A549 (cell line): ENCODE results near the gene VPS4A. TPM values are rescaled to one million over a fixed set of nuclear protein-coding genes. Genes with fewer than 3 reads are reported as not detected.

Experiments
- ATAC-seq, 2 experiments: fragments of 200-7000 bp in 1 of 2; fragments of >200 bp in 1 of 2; cut with Nextera tagmentation in 1 of 2; cut with Tn5 transposase in 1 of 2; 3 replicates each; pipeline versions ENCODE4 v1.8.0 to v1.9.1; 2018 to 2020; ENCODE audit warnings: mild to moderate bottlenecking in 1 of 2, moderate library complexity in 1 of 2
- CTCF ChIA-PET: fragments of 300-600 bp; sonication (Branson Sonifier 250); formaldehyde crosslinking; extraction: SDS; loops from one replicate; lab custom pipeline; 2021; ENCODE audit warnings: antibody characterized with exemption, inconsistent platforms; lab: Yijun Ruan, JAX
- POLR2A ChIA-PET: fragments of 350-600 bp; formaldehyde crosslinking; extraction: SDS; loops from one replicate; lab custom pipeline; 2021; ENCODE audit warnings: antibody characterized with exemption, inconsistent platforms; lab: Yijun Ruan, JAX
- DNase-seq, 2 experiments: peaks; one replicate each; pipeline versions ENCODE4 v3.0.0 to v3.0.0-alpha.2; 2011 to 2016; ENCODE audit warnings: low read depth in 1 of 2, low spot score in 1 of 2
- FAIRE-seq: peaks from 2 replicates; lab custom pipeline; 2011; peaks lifted over from hg19 to GRCh38; lab: Jason Lieb, UNC
- H3K27ac ChIP-seq, 2 experiments: fragments of >200 bp; sonication (Bioruptor Twin); formaldehyde crosslinking; 3 replicates each; pipeline ENCODE4 v1.5.1; 2016 to 2017
- H3K4me1 ChIP-seq: fragments of >200 bp; sonication (Bioruptor Twin); formaldehyde crosslinking; 3 replicates; pipeline ENCODE4 v1.6.1; 2016
- H3K4me2 ChIP-seq: fragments of >200 bp; sonication (Bioruptor Twin); formaldehyde crosslinking; 3 replicates; pipeline ENCODE4 v1.6.1; 2016
- H3K4me3 ChIP-seq: fragments of >200 bp; sonication (Bioruptor Twin); formaldehyde crosslinking; 3 replicates; pipeline ENCODE4 v1.5.1; 2016
- H3K9me3 ChIP-seq: fragments of >200 bp; sonication (Bioruptor Twin); formaldehyde crosslinking; 3 replicates; pipeline ENCODE4 v1.6.1; 2016
- BHLHE40 ChIP-seq: IDR thresholded peaks from 2 replicates; pipeline ENCODE4 v1.6.1; 2012; ENCODE audit warnings: low read depth, low read length, inconsistent platforms
- CBX2 ChIP-seq: fragments of 200-600 bp; sonication (generic); IDR thresholded peaks from 2 replicates; pipeline ENCODE4 v1.6.1; 2016; ENCODE audit warnings: low read depth, mild to moderate bottlenecking, borderline replicate concordance
- CBX8 ChIP-seq: fragments of 200-600 bp; sonication (generic); IDR thresholded peaks from 2 replicates; pipeline ENCODE4 v1.6.1; 2016
- CEBPB ChIP-seq, 2 experiments: fragments of >200 bp in 1 of 2; sonication (Bioruptor Twin) in 1 of 2; formaldehyde crosslinking in 1 of 2; IDR thresholded peaks; 2 replicates each; pipeline ENCODE4 v1.6.1; 2012 to 2016
- CHD4 ChIP-seq: fragments of 200-600 bp; sonication (generic); IDR thresholded peaks from 2 replicates; pipeline ENCODE4 v1.6.1; 2016; ENCODE audit warnings: antibody characterized with exemption, mild to moderate bottlenecking, borderline replicate concordance
- EHF ChIP-seq: fragments of 250-450 bp; sonication (Bioruptor Pico); IDR thresholded peaks from 2 replicates; pipeline ENCODE4 v1.5.0; 2020; ENCODE audit warnings: mild to moderate bottlenecking
- EP300 ChIP-seq, 2 experiments: fragments of >200 bp; sonication (Bioruptor Twin); formaldehyde crosslinking; IDR thresholded peaks; 2 replicates in 1 of 2; 3 replicates in 1 of 2; pipeline ENCODE4 v1.6.1; 2016 to 2017
- FOSB ChIP-seq: fragments of 250-450 bp; sonication (Bioruptor Pico); IDR thresholded peaks from 2 replicates; pipeline ENCODE4 v1.5.0; 2020; ENCODE audit warnings: mild to moderate bottlenecking, moderate library complexity
- HDAC2 ChIP-seq: fragments of 200-600 bp; sonication (generic); IDR thresholded peaks from 2 replicates; pipeline ENCODE4 v1.6.1; 2016
- HOXA7 ChIP-seq: fragments of 250-450 bp; sonication (Bioruptor Pico); IDR thresholded peaks from 2 replicates; pipeline ENCODE4 v1.5.0; 2020; ENCODE audit warnings: mild to moderate bottlenecking, moderate library complexity
- HOXB13 ChIP-seq: fragments of 250-450 bp; sonication (Bioruptor Pico); IDR thresholded peaks from 2 replicates; pipeline ENCODE4 v1.5.0; 2020; ENCODE audit warnings: low read depth, mild to moderate bottlenecking, moderate library complexity
- HOXB5 ChIP-seq: fragments of 250-450 bp; sonication (Bioruptor Pico); IDR thresholded peaks from 2 replicates; pipeline ENCODE4 v1.5.0; 2020; ENCODE audit warnings: mild to moderate bottlenecking, moderate library complexity
- KDM1A ChIP-seq: fragments of 200-600 bp; sonication (generic); IDR thresholded peaks from 2 replicates; pipeline ENCODE4 v1.6.1; 2016; ENCODE audit warnings: low read depth, mild to moderate bottlenecking
- KDM5A ChIP-seq: fragments of 200-600 bp; sonication (generic); IDR thresholded peaks from 2 replicates; pipeline ENCODE4 v1.6.1; 2016; ENCODE audit warnings: antibody characterized with exemption, mild to moderate bottlenecking
- MAZ ChIP-seq: fragments of 150-350 bp; IDR thresholded peaks from 2 replicates; pipeline ENCODE4 v1.6.1; 2014; ENCODE audit warnings: antibody characterized with exemption, low read depth, low read length, borderline replicate concordance
- MYC ChIP-seq: IDR thresholded peaks from 2 replicates; pipeline ENCODE4 v1.6.1; 2012; ENCODE audit warnings: mild to moderate bottlenecking, inconsistent platforms, low read length, improper control_type of control experiment, borderline replicate concordance
- NFE2L2 ChIP-seq: fragments of 150-350 bp; conservative IDR thresholded peaks from 2 replicates; pipeline ENCODE4 v1.6.1; 2014; ENCODE audit warnings: low read length
- POLR2AphosphoS2 ChIP-seq: conservative IDR thresholded peaks from 2 replicates; pipeline ENCODE4 v1.6.1; 2012; ENCODE audit warnings: low read length, improper control_type of control experiment, inconsistent platforms
- RNF2 ChIP-seq: fragments of 200-600 bp; sonication (generic); IDR thresholded peaks from 2 replicates; pipeline ENCODE4 v1.6.1; 2016; ENCODE audit warnings: low read depth, mild to moderate bottlenecking, antibody characterized with exemption, moderate library complexity, borderline replicate concordance
- SREBF2 ChIP-seq: fragments of 450-650 bp; IDR thresholded peaks from 2 replicates; pipeline ENCODE4 v1.6.1; 2014; ENCODE audit warnings: mild to moderate bottlenecking, moderate library complexity
- TP53 ChIP-seq: fragments of 250-450 bp; sonication (Bioruptor Pico); IDR thresholded peaks from 2 replicates; pipeline ENCODE4 v1.5.0; 2021; ENCODE audit warnings: mild to moderate bottlenecking, moderate library complexity
- WGBS: methylation state at CpG from one replicate; pipeline ENCODE4 v1.1.6; 2017; ENCODE audit errors: missing lambda C conversion rate; 5-methylcytosine and 5-hydroxymethylcytosine counted together
- polyA plus RNA-seq, 4 experiments: library from polyadenylated mRNA; depleted of rRNA in 3 of 4; stranded (reverse); fragments of >200 nt; fragmentation: RNase III in 1 of 4; extraction: RNeasy Plus Mini Kit Qiagen cat#74134 plus additional on column Dnase treatment in 1 of 4; gene quantifications; 2 replicates in 3 of 4; 3 replicates in 1 of 4; pipeline ENCODE4 v1.2.3, GENCODE V29; 2011 to 2017
- TF ChIP-seq, protein P1 (sequence below): fragments of 250-450 bp; sonication (Bioruptor Pico); IDR thresholded peaks from 2 replicates; pipeline ENCODE4 v1.5.0; 2020; ENCODE audit warnings: low read depth, mild to moderate bottlenecking, moderate library complexity
- TF ChIP-seq, protein P2 (sequence below): IDR thresholded peaks from 2 replicates; pipeline ENCODE4 v1.6.1; 2012; ENCODE audit warnings: low read depth, borderline replicate concordance
- TF ChIP-seq, protein P3 (sequence below): fragments of >200 bp; sonication (Bioruptor Twin); formaldehyde crosslinking; IDR thresholded peaks from 2 replicates; pipeline ENCODE4 v1.6.1; 2016
- TF ChIP-seq, protein P4 (sequence below): fragments of 200-600 bp; sonication (generic); IDR thresholded peaks from 2 replicates; pipeline ENCODE4 v1.6.1; 2016; ENCODE audit warnings: antibody characterized with exemption, mild to moderate bottlenecking, moderate library complexity

VPS4A gene
- polyA plus RNA-seq, 2 of the 4 experiments (the other 2 are of a cell fraction): 12.9 to 28.1 TPM

DNA sequence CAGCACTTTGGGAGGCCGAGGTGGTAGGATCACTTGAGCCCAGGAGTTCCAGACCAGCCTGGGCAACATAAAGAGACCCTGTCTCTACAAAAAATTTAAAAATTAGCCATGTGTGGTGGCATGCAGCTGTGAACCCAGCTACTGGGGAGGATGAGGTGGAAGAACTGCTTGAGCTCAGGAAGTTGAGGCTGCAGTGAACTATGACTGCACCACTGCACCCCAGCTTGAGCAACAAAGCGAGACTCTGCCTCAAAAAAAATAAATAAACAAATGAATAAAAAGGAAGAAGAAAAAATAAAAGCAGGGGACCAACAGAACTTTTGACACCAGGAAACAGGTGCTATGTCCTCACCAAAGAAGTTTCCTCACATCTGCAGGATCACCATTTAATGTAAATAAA is 60.4 kb downstream of the VPS4A start:
- no peak overlapping the region for H3K27ac ChIP-seq
- CTCF ChIA-PET: interaction anchor here (1.4 kb wide), 1 partner anchor 25 kb away, joined by 3 read pairs; no protein-coding TSS in a partner anchor
- no peak overlapping the region for H3K4me3 ChIP-seq
- TF ChIP-seq HOXB5: no peak
- no peak for TF ChIP-seq MAZ
- TF ChIP-seq, protein P1, sequence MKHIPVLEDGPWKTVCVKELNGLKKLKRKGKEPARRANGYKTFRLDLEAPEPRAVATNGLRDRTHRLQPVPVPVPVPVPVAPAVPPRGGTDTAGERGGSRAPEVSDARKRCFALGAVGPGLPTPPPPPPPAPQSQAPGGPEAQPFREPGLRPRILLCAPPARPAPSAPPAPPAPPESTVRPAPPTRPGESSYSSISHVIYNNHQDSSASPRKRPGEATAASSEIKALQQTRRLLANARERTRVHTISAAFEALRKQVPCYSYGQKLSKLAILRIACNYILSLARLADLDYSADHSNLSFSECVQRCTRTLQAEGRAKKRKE (CRISPR knock-in tag): no peak
- no peak for TF ChIP-seq HDAC2
- TF ChIP-seq FOSB: no peak
- no peak for TF ChIP-seq CBX8
- TF ChIP-seq, protein P2, sequence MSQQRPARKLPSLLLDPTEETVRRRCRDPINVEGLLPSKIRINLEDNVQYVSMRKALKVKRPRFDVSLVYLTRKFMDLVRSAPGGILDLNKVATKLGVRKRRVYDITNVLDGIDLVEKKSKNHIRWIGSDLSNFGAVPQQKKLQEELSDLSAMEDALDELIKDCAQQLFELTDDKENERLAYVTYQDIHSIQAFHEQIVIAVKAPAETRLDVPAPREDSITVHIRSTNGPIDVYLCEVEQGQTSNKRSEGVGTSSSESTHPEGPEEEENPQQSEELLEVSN: no peak
- TF ChIP-seq HOXB13: no peak
- TF ChIP-seq CHD4: no peak
- TF ChIP-seq EP300 (IDR thresholded peaks at IDR 0.05): no peak
- TF ChIP-seq KDM1A: no peak
- TF ChIP-seq CBX2: no peak
- no peak for TF ChIP-seq CEBPB (IDR thresholded peaks at IDR 0.05)
- TF ChIP-seq, all 56 proteins: peak for 0
- ATAC-seq: no peak
- no peaks in the 10 kb centered on the region for H3K4me1 ChIP-seq
- POLR2A ChIA-PET: no interaction called here
- no peaks in the 10 kb centered on the region for H3K9me3 ChIP-seq
- 95% methylated on average over 2 of the region's 2 CpGs for WGBS
- DNase-seq: no peak
- no peak for FAIRE-seq
- no peak overlapping the region for H3K4me2 ChIP-seq

DNA sequence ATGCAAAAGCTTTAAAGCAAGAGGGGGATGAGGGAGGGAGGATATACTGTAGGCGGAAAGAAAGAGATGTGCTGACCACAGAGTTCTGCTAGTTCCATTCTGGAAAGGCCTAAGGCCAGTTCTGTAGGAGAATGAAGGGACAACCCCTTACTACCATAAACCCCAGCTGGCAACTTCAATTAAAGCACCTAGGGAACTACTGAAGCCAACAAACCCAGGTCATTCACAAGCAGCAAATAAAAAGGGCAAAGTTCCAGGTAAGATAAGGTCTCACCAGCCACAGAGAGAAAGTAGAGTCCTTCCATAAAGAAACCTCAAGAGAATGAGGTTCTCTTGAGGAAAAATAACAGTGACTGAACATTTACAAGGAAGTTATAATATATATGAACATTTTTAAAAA is 61.9 kb downstream of the VPS4A start:
- no peak for TF ChIP-seq MYC
- TF ChIP-seq POLR2AphosphoS2: no peak
- TF ChIP-seq BHLHE40: no peak
- TF ChIP-seq EHF (CRISPR knock-in tag): no peak
- TF ChIP-seq HOXA7 (CRISPR knock-in tag): no peak
- no peak for TF ChIP-seq NFE2L2
- TF ChIP-seq, protein P3, sequence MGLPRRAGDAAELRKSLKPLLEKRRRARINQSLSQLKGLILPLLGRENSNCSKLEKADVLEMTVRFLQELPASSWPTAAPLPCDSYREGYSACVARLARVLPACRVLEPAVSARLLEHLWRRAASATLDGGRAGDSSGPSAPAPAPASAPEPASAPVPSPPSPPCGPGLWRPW: no peak
- no peak for TF ChIP-seq SREBF2
- no peak for TF ChIP-seq HDAC2
- TF ChIP-seq, protein P4, sequence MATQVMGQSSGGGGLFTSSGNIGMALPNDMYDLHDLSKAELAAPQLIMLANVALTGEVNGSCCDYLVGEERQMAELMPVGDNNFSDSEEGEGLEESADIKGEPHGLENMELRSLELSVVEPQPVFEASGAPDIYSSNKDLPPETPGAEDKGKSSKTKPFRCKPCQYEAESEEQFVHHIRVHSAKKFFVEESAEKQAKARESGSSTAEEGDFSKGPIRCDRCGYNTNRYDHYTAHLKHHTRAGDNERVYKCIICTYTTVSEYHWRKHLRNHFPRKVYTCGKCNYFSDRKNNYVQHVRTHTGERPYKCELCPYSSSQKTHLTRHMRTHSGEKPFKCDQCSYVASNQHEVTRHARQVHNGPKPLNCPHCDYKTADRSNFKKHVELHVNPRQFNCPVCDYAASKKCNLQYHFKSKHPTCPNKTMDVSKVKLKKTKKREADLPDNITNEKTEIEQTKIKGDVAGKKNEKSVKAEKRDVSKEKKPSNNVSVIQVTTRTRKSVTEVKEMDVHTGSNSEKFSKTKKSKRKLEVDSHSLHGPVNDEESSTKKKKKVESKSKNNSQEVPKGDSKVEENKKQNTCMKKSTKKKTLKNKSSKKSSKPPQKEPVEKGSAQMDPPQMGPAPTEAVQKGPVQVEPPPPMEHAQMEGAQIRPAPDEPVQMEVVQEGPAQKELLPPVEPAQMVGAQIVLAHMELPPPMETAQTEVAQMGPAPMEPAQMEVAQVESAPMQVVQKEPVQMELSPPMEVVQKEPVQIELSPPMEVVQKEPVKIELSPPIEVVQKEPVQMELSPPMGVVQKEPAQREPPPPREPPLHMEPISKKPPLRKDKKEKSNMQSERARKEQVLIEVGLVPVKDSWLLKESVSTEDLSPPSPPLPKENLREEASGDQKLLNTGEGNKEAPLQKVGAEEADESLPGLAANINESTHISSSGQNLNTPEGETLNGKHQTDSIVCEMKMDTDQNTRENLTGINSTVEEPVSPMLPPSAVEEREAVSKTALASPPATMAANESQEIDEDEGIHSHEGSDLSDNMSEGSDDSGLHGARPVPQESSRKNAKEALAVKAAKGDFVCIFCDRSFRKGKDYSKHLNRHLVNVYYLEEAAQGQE: no peak
- no peak for TF ChIP-seq TP53
- TF ChIP-seq RNF2: no peak
- no peak for TF ChIP-seq KDM5A
- FAIRE-seq: no peak
- ChIA-PET POLR2A (interaction anchor here (0.6 kb wide), 1 partner anchor 366 kb away, joined by 4 read pairs; no protein-coding TSS in a partner anchor), CTCF (interaction anchor here (0.8 to 1.7 kb wide), 3 partner anchors 9 to 24 kb away, joined by 3 to 6 read pairs (median 3); no protein-coding TSS in a partner anchor)
- Histone ChIP-seq H3K4me2 (no peak overlapping the region), H3K4me3 (no peak overlapping the region), H3K9me3 (no peaks in the 10 kb centered on the region), H3K4me1 (no peaks in the 10 kb centered on the region), H3K27ac (no peak overlapping the region)
- no peak for ATAC-seq
- no peak for DNase-seq
- 100% methylated on average over 1 of the region's 1 CpG for WGBS

Other genes starting within 250 kb of the VPS4A start
- gene HAS3, start 205.7 kb upstream of the VPS4A start, polyA plus RNA-seq (2011; rRNA removed): 9.1 and 11.1 TPM in 2 replicates
- gene HAS3, start 205.7 kb upstream of the VPS4A start, polyA plus RNA-seq (2017; fragmentation: RNase III; extraction: RNeasy Plus Mini Kit Qiagen cat#74134 plus additional on column Dnase treatment): 12.4 to 18.6 TPM (median 14.1 TPM) in 3 replicates
- gene CHTF8, start 178.8 kb upstream of the VPS4A start, polyA plus RNA-seq (2011; rRNA removed): 81.6 and 113 TPM in 2 replicates
- 72.5 to 82.7 TPM (median 78.7 TPM) in 3 replicates for gene CHTF8, start 178.8 kb upstream of the VPS4A start, polyA plus RNA-seq (2017; fragmentation: RNase III; extraction: RNeasy Plus Mini Kit Qiagen cat#74134 plus additional on column Dnase treatment)
- 118 TPM in 2 replicates for gene UTP4, start 178.7 kb upstream of the VPS4A start, polyA plus RNA-seq (2011; rRNA removed)
- 77.1 to 87.3 TPM (median 78.8 TPM) in 3 replicates for gene UTP4, start 178.7 kb upstream of the VPS4A start, polyA plus RNA-seq (2017; fragmentation: RNase III; extraction: RNeasy Plus Mini Kit Qiagen cat#74134 plus additional on column Dnase treatment)
- gene SNTB2, start 124.2 kb upstream of the VPS4A start, polyA plus RNA-seq (2011; rRNA removed): 19.2 and 20.8 TPM in 2 replicates
- 7.4 to 8.4 TPM (median 7.8 TPM) in 3 replicates for gene SNTB2, start 124.2 kb upstream of the VPS4A start, polyA plus RNA-seq (2017; fragmentation: RNase III; extraction: RNeasy Plus Mini Kit Qiagen cat#74134 plus additional on column Dnase treatment)
- gene PDF, start 19.2 kb downstream of the VPS4A start, polyA plus RNA-seq (2011; rRNA removed): 10.0 and 16.1 TPM in 2 replicates
- gene PDF, start 19.2 kb downstream of the VPS4A start, polyA plus RNA-seq (2017; fragmentation: RNase III; extraction: RNeasy Plus Mini Kit Qiagen cat#74134 plus additional on column Dnase treatment): 27.6 to 29.1 TPM (median 27.9 TPM) in 3 replicates
- 24.3 and 31.8 TPM in 2 replicates for gene COG8, start 28.2 kb downstream of the VPS4A start, polyA plus RNA-seq (2011; rRNA removed)
- 20.5 to 21.4 TPM (median 21.4 TPM) in 3 replicates for gene COG8, start 28.2 kb downstream of the VPS4A start, polyA plus RNA-seq (2017; fragmentation: RNase III; extraction: RNeasy Plus Mini Kit Qiagen cat#74134 plus additional on column Dnase treatment)
- 23.0 and 27.3 TPM in 2 replicates for gene NIP7, start 28.4 kb downstream of the VPS4A start, polyA plus RNA-seq (2011; rRNA removed)
- 55.9 to 64.5 TPM (median 55.9 TPM) in 3 replicates for gene NIP7, start 28.4 kb downstream of the VPS4A start, polyA plus RNA-seq (2017; fragmentation: RNase III; extraction: RNeasy Plus Mini Kit Qiagen cat#74134 plus additional on column Dnase treatment)
- gene TMED6, start 40.4 kb downstream of the VPS4A start, polyA plus RNA-seq (2011; rRNA removed): 0.12 TPM in 1 of 2 replicates, not detected in the other
- 0.19 to 0.44 TPM (median 0.20 TPM) in 3 replicates for gene TMED6, start 40.4 kb downstream of the VPS4A start, polyA plus RNA-seq (2017; fragmentation: RNase III; extraction: RNeasy Plus Mini Kit Qiagen cat#74134 plus additional on column Dnase treatment)
- gene TERF2, start 74.7 kb downstream of the VPS4A start, polyA plus RNA-seq (2011; rRNA removed): 27.3 and 29.0 TPM in 2 replicates
- 25.2 to 30.6 TPM (median 30.3 TPM) in 3 replicates for gene TERF2, start 74.7 kb downstream of the VPS4A start, polyA plus RNA-seq (2017; fragmentation: RNase III; extraction: RNeasy Plus Mini Kit Qiagen cat#74134 plus additional on column Dnase treatment)
- 477 and 583 TPM in 2 replicates for gene CYB5B, start 113.3 kb downstream of the VPS4A start, polyA plus RNA-seq (2011; rRNA removed)
- gene CYB5B, start 113.3 kb downstream of the VPS4A start, polyA plus RNA-seq (2017; fragmentation: RNase III; extraction: RNeasy Plus Mini Kit Qiagen cat#74134 plus additional on column Dnase treatment): 159 to 248 TPM (median 217 TPM) in 3 replicates